ENCODE data around the gene PGAP2. TPM values are rescaled to one million over a fixed set of nuclear protein-coding genes. Genes with fewer than 3 reads are reported as not detected.

The PGAP2 gene
- total RNA-seq, 1 experiment from 2014 or later: 37.4 TPM

DNA sequence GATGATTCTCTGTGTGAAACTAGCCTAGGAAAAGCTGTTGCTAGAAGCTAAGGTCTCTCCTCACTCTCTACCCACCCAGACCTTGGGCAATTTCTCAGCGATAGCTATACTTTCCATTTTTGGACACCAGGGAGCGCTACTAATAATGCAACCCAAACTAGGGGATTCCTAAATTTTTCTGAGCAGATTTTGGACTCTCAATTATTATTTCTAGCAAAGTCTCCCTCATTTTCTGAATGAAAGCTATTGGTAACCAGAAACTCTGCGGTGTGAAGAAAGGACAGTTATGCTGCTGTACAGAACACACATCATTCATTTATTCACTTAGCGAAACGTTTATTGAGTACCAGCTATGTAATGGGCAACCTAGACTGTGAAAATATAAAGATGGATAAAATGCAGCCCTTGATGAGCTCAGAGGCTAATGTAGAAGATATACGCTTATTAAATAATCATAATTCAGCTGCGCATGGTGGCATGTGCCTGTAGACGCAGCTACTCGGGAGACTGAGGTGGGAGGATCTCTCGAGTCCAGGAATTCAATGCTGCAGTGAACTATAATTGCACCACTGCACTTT is 41.0 kb downstream of the PGAP2 start:
- Histone ChIP-seq H4K8ac (replicated peaks; ENCODE audit: insufficient read length, low read depth, low read length) (no peak overlapping the region), H3K56ac (ENCODE audit: insufficient read length, low read depth, low read length) (no peak overlapping the region), H2BK12ac (ENCODE audit: insufficient read length, low read depth, low read length) (no peak overlapping the region), H3K79me2 (ENCODE audit: insufficient read depth, low read length) (no peaks in the 10 kb centered on the region), H2BK5ac (ENCODE audit: insufficient read length, low read length) (no peak overlapping the region), H3K9me3 (ENCODE audit: control insufficient read depth, low read depth, low read length) (no peaks in the 10 kb centered on the region), H4K5ac (ENCODE audit: insufficient read length, low read depth, low read length) (no peak overlapping the region), H3K23me2 (ENCODE audit: insufficient read length, low read depth, low read length, poor library complexity, severe bottlenecking) (peaks cover 3% of the 10 kb centered on the region), H3K4me2 (ENCODE audit: insufficient read depth, insufficient read length, low read length) (no peak overlapping the region), H3K9ac (ENCODE audit: extremely low read depth, insufficient read length, low read length) (no peak overlapping the region), H2AFZ (ENCODE audit: low read length) (no peak overlapping the region), H3K18ac (ENCODE audit: insufficient read length, low read depth, low read length) (no peak overlapping the region), H2AK5ac (ENCODE audit: insufficient read length, low read length) (no peak overlapping the region), H4K91ac (ENCODE audit: insufficient read length, low read depth, low read length) (no peak overlapping the region), H2BK20ac (ENCODE audit: low read depth, low read length, poor library complexity, severe bottlenecking) (no peak overlapping the region), H3K14ac (ENCODE audit: insufficient read depth, low read length) (no peak overlapping the region), H3K4me1 (ENCODE audit: insufficient read depth, low read length) (0 out of 2 replicates have a peak, but pooled peaks cover 2% of the 10 kb centered on the region), H3K23ac (ENCODE audit: insufficient read length, low read depth, low read length) (no peak overlapping the region), H3K79me1 (ENCODE audit: insufficient read depth, low read depth, low read length, poor library complexity, severe bottlenecking) (no peaks in the 10 kb centered on the region), H3K4ac (ENCODE audit: low read depth, low read length) (no peak overlapping the region), H2BK15ac (ENCODE audit: low read depth, low read length) (no peak overlapping the region), H2BK120ac (ENCODE audit: low read depth, low read length, poor library complexity, severe bottlenecking) (no peak overlapping the region), H3K27ac (ENCODE audit: insufficient read length, low read depth, low read length) (no peak overlapping the region), H3T11ph (ENCODE audit: low read length) (no peak overlapping the region), H4K20me1 (ENCODE audit: control insufficient read depth, insufficient read depth, insufficient read length) (no peaks in the 10 kb centered on the region), H3K27me3 (ENCODE audit: insufficient read depth, low read length) (no peaks in the 10 kb centered on the region)
- Mint-ChIP-seq H3K9me3 (no peaks in the 10 kb centered on the region), H3K4me1 (peaks cover 7 to 10% of the 10 kb centered on the region in 2 experiments), H3K27me3 (ENCODE audit: low read depth) (peaks cover 3% of the 10 kb centered on the region), H3K36me3 (ENCODE audit: insufficient read depth in 1 of 3, low read depth in 3 of 3) (no peaks in the 10 kb centered on the region), H3K27ac (no peak overlapping the region), H3K4me3 (no peak overlapping the region)
- DNase-seq: no peak
- no CpG with 5 or more reads among the region's 10 CpGs for WGBS (ENCODE audit: extremely low coverage, insufficient read length, low lambda C conversion rate)
- TF ChIP-seq, protein P1, sequence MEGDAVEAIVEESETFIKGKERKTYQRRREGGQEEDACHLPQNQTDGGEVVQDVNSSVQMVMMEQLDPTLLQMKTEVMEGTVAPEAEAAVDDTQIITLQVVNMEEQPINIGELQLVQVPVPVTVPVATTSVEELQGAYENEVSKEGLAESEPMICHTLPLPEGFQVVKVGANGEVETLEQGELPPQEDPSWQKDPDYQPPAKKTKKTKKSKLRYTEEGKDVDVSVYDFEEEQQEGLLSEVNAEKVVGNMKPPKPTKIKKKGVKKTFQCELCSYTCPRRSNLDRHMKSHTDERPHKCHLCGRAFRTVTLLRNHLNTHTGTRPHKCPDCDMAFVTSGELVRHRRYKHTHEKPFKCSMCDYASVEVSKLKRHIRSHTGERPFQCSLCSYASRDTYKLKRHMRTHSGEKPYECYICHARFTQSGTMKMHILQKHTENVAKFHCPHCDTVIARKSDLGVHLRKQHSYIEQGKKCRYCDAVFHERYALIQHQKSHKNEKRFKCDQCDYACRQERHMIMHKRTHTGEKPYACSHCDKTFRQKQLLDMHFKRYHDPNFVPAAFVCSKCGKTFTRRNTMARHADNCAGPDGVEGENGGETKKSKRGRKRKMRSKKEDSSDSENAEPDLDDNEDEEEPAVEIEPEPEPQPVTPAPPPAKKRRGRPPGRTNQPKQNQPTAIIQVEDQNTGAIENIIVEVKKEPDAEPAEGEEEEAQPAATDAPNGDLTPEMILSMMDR (conservative IDR thresholded peaks at IDR 0.05): peak; percentile 72
